Measurements from ENCODE around the gene GSC2.

- TF ChIP-seq CTCF (IDR thresholded peaks at IDR 0.05; ENCODE audit: insufficient read depth, low read depth, low read length), result no peak
- no peak for TF ChIP-seq EZH2 (IDR thresholded peaks at IDR 0.05; ENCODE audit: insufficient read depth, low read length)
Measured at GRCh38 chr22:19193879-19194278, 43.8 kb upstream of the GSC2 start.
